MCF 10A (cell line): ENCODE results near the gene PALLD. TPM values are rescaled to one million over a fixed set of nuclear protein-coding genes. Genes with fewer than 3 reads are reported as not detected.

Experiments
- BruUV-seq: library from RNA; stranded (reverse); fragments of 400-500 nt; replicated peaks from 2 replicates; lab custom pipeline; 2021; lab: Mats Ljungman, UMichigan
- CTCF ChIA-PET: fragments of 300-600 bp; sonication (Branson Sonifier 250); formaldehyde crosslinking; extraction: SDS; loops from one replicate; lab custom pipeline; 2021; ENCODE audit warnings: antibody characterized with exemption, inconsistent platforms; lab: Yijun Ruan, JAX
- POLR2A ChIA-PET: fragments of 300-600, 350-650 bp; sonication (Branson Sonifier 250); formaldehyde crosslinking; extraction: SDS; loops from one replicate; lab custom pipeline; 2020; ENCODE audit warnings: antibody characterized with exemption, inconsistent platforms; lab: Yijun Ruan, JAX
- DNase-seq: peaks from one replicate; pipeline ENCODE4 v3.0.0-alpha.2; 2018; ENCODE audit not compliant: unreplicated experiment
- H3K27ac Mint-ChIP-seq: one replicate; pipeline ENCODE4 v1.8.0; 2022; ENCODE audit warnings: mild to moderate bottlenecking, low read depth, mixed read lengths; ENCODE audit not compliant: unreplicated experiment
- H3K27me3 Mint-ChIP-seq: one replicate; pipeline ENCODE4 v1.8.0; 2022; ENCODE audit warnings: mixed read lengths; ENCODE audit not compliant: insufficient read depth, unreplicated experiment
- H3K36me3 Mint-ChIP-seq: one replicate; pipeline ENCODE4 v1.8.0; 2022; ENCODE audit warnings: mild to moderate bottlenecking, moderate library complexity, mixed read lengths; ENCODE audit not compliant: insufficient read depth, unreplicated experiment
- H3K4me1 Mint-ChIP-seq: one replicate; pipeline ENCODE4 v1.8.0; 2022; ENCODE audit warnings: mixed read lengths; ENCODE audit not compliant: insufficient read depth, unreplicated experiment
- H3K4me3 Mint-ChIP-seq: one replicate; pipeline ENCODE4 v1.8.0; 2022; ENCODE audit warnings: mild to moderate bottlenecking, moderate library complexity, mixed read lengths; ENCODE audit not compliant: unreplicated experiment
- H3K9me3 Mint-ChIP-seq: one replicate; pipeline ENCODE4 v1.8.0; 2022; ENCODE audit warnings: mixed read lengths; ENCODE audit not compliant: unreplicated experiment
- CTCF ChIP-seq: fragments of 200-600 bp; IDR thresholded peaks from one replicate; pipeline ENCODE4 v1.8.0; 2022; ENCODE audit warnings: antibody characterized with exemption, mild to moderate bottlenecking; ENCODE audit not compliant: unreplicated experiment
- intact Hi-C: fragments of 100-400 bp; cut with micrococcal nuclease; formaldehyde crosslinking; loops from 2 replicates; pipeline ENCODE4 v1.14.1; 2022
- total RNA-seq: library from RNA; stranded (reverse); gene quantifications from 2 replicates; pipeline ENCODE4 v1.2.3, GENCODE V29; 2022

The PALLD gene
- total RNA-seq, 1 experiment from 2014 or later: 191 TPM

- H3K27ac Mint-ChIP-seq: no peak overlapping the region
- CTCF ChIA-PET: interaction anchor here (0.6 kb wide), 1 partner anchor 286 kb away, joined by 3 read pairs; no protein-coding TSS in a partner anchor
Observed at GRCh38 chr4:168540086-168540485, 43.2 kb downstream of the PALLD start.

GRCh38 chr4:168540503-168541265 lies 43.8 kb downstream of the PALLD start:
- H3K4me1 Mint-ChIP-seq: no peaks in the 10 kb centered on the region
- no peak for TF ChIP-seq CTCF
- BruUV-seq: no TSS peak
- intact Hi-C loops: no loop called here
- no peak overlapping the region for H3K4me3 Mint-ChIP-seq
- no peaks in the 10 kb centered on the region for H3K9me3 Mint-ChIP-seq
- H3K36me3 Mint-ChIP-seq: no peaks in the 10 kb centered on the region
- DNase-seq: peak; percentile 61
- H3K27ac Mint-ChIP-seq: peak overlapping the region; percentile 23
- ChIA-PET CTCF (interaction anchor here (0.6 kb wide), 1 partner anchor 21 kb away, joined by 3 read pairs; no protein-coding TSS in a partner anchor), POLR2A (interaction anchor here (0.7 kb wide), 1 partner anchor 38 kb away, joined by 3 read pairs; no protein-coding TSS in a partner anchor)
- no peaks in the 10 kb centered on the region for H3K27me3 Mint-ChIP-seq

More at GRCh38 chr4:168540086-168540485, 43.2 kb downstream of the PALLD start:
- TF ChIP-seq CTCF: no peak
- Mint-ChIP-seq H3K9me3 (no peaks in the 10 kb centered on the region), H3K27me3 (no peaks in the 10 kb centered on the region), H3K4me1 (no peaks in the 10 kb centered on the region), H3K4me3 (no peak overlapping the region), H3K36me3 (no peaks in the 10 kb centered on the region)
- DNase-seq: peak; percentile 70
- no TSS peak for BruUV-seq
- POLR2A ChIA-PET: interaction anchor here (0.7 kb wide), 1 partner anchor 39 kb away, joined by 3 read pairs; no protein-coding TSS in a partner anchor
- intact Hi-C loops: no loop called here

GRCh38 chr4:168541266-168541953 lies 44.6 kb downstream of the PALLD start:
- DNase-seq: peak; percentile 88
- Mint-ChIP-seq H3K27ac (peak overlapping the region; percentile 23), H3K4me3 (no peak overlapping the region), H3K4me1 (no peaks in the 10 kb centered on the region), H3K9me3 (no peaks in the 10 kb centered on the region), H3K27me3 (no peaks in the 10 kb centered on the region), H3K36me3 (no peaks in the 10 kb centered on the region)
- ChIA-PET POLR2A (no interaction called here), CTCF (interaction anchor here (0.6 to 2.2 kb wide), 3 partner anchors 22 to 69 kb away, joined by 3 to 8 read pairs (median 3); no protein-coding TSS in a partner anchor)
- BruUV-seq: no TSS peak
- intact Hi-C loops: no loop called here
- TF ChIP-seq CTCF: no peak

GRCh38 chr4:168549143-168549542 lies 52.3 kb downstream of the PALLD start:
- ChIA-PET POLR2A (interaction anchor here (0.7 kb wide), 1 partner anchor 58 kb away, joined by 4 read pairs; no protein-coding TSS in a partner anchor), CTCF (no interaction called here)
- no peak for DNase-seq
- Mint-ChIP-seq H3K27me3 (no peaks in the 10 kb centered on the region), H3K4me1 (no peaks in the 10 kb centered on the region), H3K36me3 (no peaks in the 10 kb centered on the region), H3K4me3 (no peak overlapping the region), H3K9me3 (no peaks in the 10 kb centered on the region), H3K27ac (no peak overlapping the region)
- no TSS peak for BruUV-seq
- no peak for TF ChIP-seq CTCF
- intact Hi-C loops: no loop called here
